H1 (cell line): ENCODE data around the gene CH25H. TPM values are rescaled to one million over a fixed set of nuclear protein-coding genes. Genes with fewer than 3 reads are reported as not detected.

Source experiments
- CTCF ChIA-PET: fragments of 300-600 bp; sonication (Branson Sonifier 250); formaldehyde crosslinking; loops from one replicate; lab custom pipeline; 2021; ENCODE audit not compliant: partially characterized antibody; lab: Charles Lee
- POLR2A ChIA-PET: fragments of 300-600 bp; sonication (Branson Sonifier 250); formaldehyde crosslinking; loops from one replicate; lab custom pipeline; 2021; ENCODE audit warnings: inconsistent platforms; ENCODE audit not compliant: partially characterized antibody; lab: Charles Lee
- DNase-seq, 2 experiments: peaks; one replicate each; pipeline versions ENCODE4 v3.0.0 to v3.0.0-alpha.2; 2010 to 2022; ENCODE audit warnings: low spot score in 2 of 2, low read depth in 1 of 2, mixed read lengths in 1 of 2
- FAIRE-seq: peaks from 2 replicates; lab custom pipeline; 2011; peaks lifted over from hg19 to GRCh38; lab: Jason Lieb, UNC
- H2AFZ ChIP-seq: 2 replicates; pipeline ENCODE4 v1.8.1; 2012; ENCODE audit warnings: low read length, inconsistent platforms
- H2AK5ac ChIP-seq: 2 replicates; pipeline ENCODE4 v1.6.1; 2013; ENCODE audit warnings: low read depth, low read length
- H2BK120ac ChIP-seq: replicated peaks from 2 replicates; pipeline ENCODE3; 2013; ENCODE audit warnings: low read depth, low read length, inconsistent platforms
- H2BK12ac ChIP-seq: 2 replicates; pipeline ENCODE4 v1.6.1; 2013; ENCODE audit warnings: low read depth, low read length
- H2BK15ac ChIP-seq: 2 replicates; pipeline ENCODE4 v1.6.1; 2013; ENCODE audit warnings: low read length
- H2BK20ac ChIP-seq: 2 replicates; pipeline ENCODE4 v1.6.1; 2013; ENCODE audit warnings: low read length
- H2BK5ac ChIP-seq: 2 replicates; pipeline ENCODE4 v1.6.1; 2013; ENCODE audit warnings: low read depth, low read length
- H3K14ac ChIP-seq: 2 replicates; pipeline ENCODE4 v1.6.1; 2013; ENCODE audit warnings: inconsistent platforms; ENCODE audit not compliant: insufficient read length
- H3K18ac ChIP-seq: 2 replicates; pipeline ENCODE4 v1.6.1; 2013; ENCODE audit warnings: low read length; ENCODE audit errors: extremely low read depth
- H3K23ac ChIP-seq: 2 replicates; pipeline ENCODE4 v1.6.1; 2013; ENCODE audit warnings: inconsistent platforms; ENCODE audit not compliant: insufficient read length
- H3K23me2 ChIP-seq: 2 replicates; pipeline ENCODE4 v1.6.1; 2013; ENCODE audit warnings: low read depth, low read length
- H3K27ac ChIP-seq: 2 replicates; pipeline ENCODE4 v1.6.1; 2011; ENCODE audit warnings: low read depth, low read length, inconsistent platforms
- H3K27me3 ChIP-seq, 4 experiments: replicated peaks in 1 of 4; 1 replicate in 1 of 4; 2 replicates in 3 of 4; pipeline versions ENCODE4 v1.6.1 to v1.8.1; 2011 to 2013; ENCODE audit warnings: low read length in 3 of 4, mild to moderate bottlenecking in 3 of 4, inconsistent platforms in 2 of 4, mixed read lengths in 2 of 4, moderate library complexity in 1 of 4; ENCODE audit not compliant: control insufficient read depth in 3 of 4, insufficient read depth in 3 of 4; ENCODE audit errors: extremely low read depth in 1 of 4
- H3K36me3 ChIP-seq, 4 experiments: 2 replicates each; pipeline versions ENCODE4 v1.6.1 to v1.8.1; 2011 to 2013; ENCODE audit warnings: mild to moderate bottlenecking in 4 of 4, low read length in 3 of 4, moderate library complexity in 2 of 4, control low read depth in 1 of 4, inconsistent platforms in 1 of 4; ENCODE audit not compliant: insufficient read depth in 4 of 4, control insufficient read depth in 2 of 4
- H3K4ac ChIP-seq: replicated peaks from 2 replicates; pipeline ENCODE3; 2013; ENCODE audit warnings: low read length, low read depth, mixed read lengths, inconsistent platforms; ENCODE audit not compliant: insufficient read length
- H3K4me1 ChIP-seq, 4 experiments: replicated peaks in 1 of 4; 1 replicate in 1 of 4; 2 replicates in 3 of 4; pipeline versions ENCODE4 v1.6.1 to v1.8.1; 2011 to 2013; ENCODE audit warnings: low read length in 3 of 4, inconsistent platforms in 2 of 4, mixed read lengths in 1 of 4; ENCODE audit not compliant: insufficient read depth in 4 of 4, control insufficient read depth in 3 of 4
- H3K4me2 ChIP-seq, 2 experiments: 2 replicates each; pipeline versions ENCODE4 v1.6.1 to v1.8.1; 2011 to 2013; ENCODE audit warnings: low read depth in 2 of 2, low read length in 2 of 2, control low read depth in 1 of 2, inconsistent platforms in 1 of 2, mild to moderate bottlenecking in 1 of 2; ENCODE audit not compliant: insufficient read depth in 1 of 2
- H3K4me3 ChIP-seq, 4 experiments: fragments of 200-600, 300-600 bp in 1 of 4; sonication (generic), shearing (Covaris generic), sonication (Bioruptor Twin) in 1 of 4; 2 replicates each; pipeline versions ENCODE4 v1.5.1 to v1.8.1; 2011 to 2016; ENCODE audit warnings: low read length in 4 of 4, low read depth in 3 of 4, control low read depth in 2 of 4, inconsistent platforms in 2 of 4, mild to moderate bottlenecking in 2 of 4, mixed read lengths in 1 of 4, moderate library complexity in 1 of 4; ENCODE audit not compliant: insufficient read depth in 2 of 4; ENCODE audit errors: extremely low read depth in 1 of 4
- H3K56ac ChIP-seq: replicated peaks from 2 replicates; pipeline ENCODE3; 2013; ENCODE audit warnings: low read depth, mild to moderate bottlenecking, mixed read lengths, low read length, inconsistent platforms; ENCODE audit not compliant: insufficient read length
- H3K79me1 ChIP-seq: 2 replicates; pipeline ENCODE4 v1.6.1; 2013; ENCODE audit warnings: low read depth, low read length, control low read depth
- H3K79me2 ChIP-seq, 2 experiments: 2 replicates each; pipeline versions ENCODE4 v1.6.1 to v1.8.1; 2012 to 2013; ENCODE audit warnings: low read length in 2 of 2, mild to moderate bottlenecking in 2 of 2, inconsistent platforms in 1 of 2; ENCODE audit not compliant: insufficient read depth in 2 of 2, control insufficient read depth in 1 of 2
- H3K9ac ChIP-seq, 4 experiments: replicated peaks in 1 of 4; 1 replicate in 1 of 4; 2 replicates in 3 of 4; pipeline versions ENCODE4 v1.6.1 to v1.8.1; 2011 to 2013; ENCODE audit warnings: low read depth in 3 of 4, low read length in 3 of 4, control low read depth in 2 of 4, mild to moderate bottlenecking in 2 of 4, moderate library complexity in 2 of 4, inconsistent platforms in 1 of 4; ENCODE audit errors: extremely low read depth in 1 of 4
- H3K9me3 ChIP-seq, 2 experiments: 2 replicates each; pipeline versions ENCODE4 v1.6.1 to v1.8.1; 2012 to 2013; ENCODE audit warnings: mild to moderate bottlenecking in 2 of 2, moderate library complexity in 2 of 2, control low read depth in 1 of 2, inconsistent platforms in 1 of 2, low read depth in 1 of 2, low read length in 1 of 2, mixed read lengths in 1 of 2; ENCODE audit not compliant: insufficient read depth in 2 of 2
- H4K20me1 ChIP-seq, 2 experiments: replicated peaks in 1 of 2; 2 replicates each; pipeline versions ENCODE3 to v1.8.1; 2011 to 2013; ENCODE audit warnings: inconsistent platforms in 2 of 2, low read length in 2 of 2, mild to moderate bottlenecking in 1 of 2; ENCODE audit not compliant: insufficient read depth in 2 of 2, control insufficient read depth in 1 of 2
- H4K5ac ChIP-seq: 2 replicates; pipeline ENCODE4 v1.6.1; 2013; ENCODE audit warnings: low read length, low read depth, mixed read lengths, inconsistent platforms; ENCODE audit not compliant: insufficient read length
- H4K8ac ChIP-seq: 2 replicates; pipeline ENCODE4 v1.8.0; 2013; ENCODE audit warnings: mild to moderate bottlenecking, moderate library complexity, low read length, inconsistent platforms; ENCODE audit not compliant: insufficient read depth; ENCODE audit errors: extremely low read depth
- H4K91ac ChIP-seq: replicated peaks from 2 replicates; pipeline ENCODE3; 2013; ENCODE audit warnings: low read length, mixed read lengths, inconsistent platforms; ENCODE audit not compliant: insufficient read length
- CEBPB ChIP-seq: IDR thresholded peaks from 2 replicates; pipeline ENCODE4 v1.6.1; 2012; ENCODE audit warnings: low read depth, low read length
- EGR1 ChIP-seq: IDR thresholded peaks from 2 replicates; pipeline ENCODE4 v1.6.1; 2011; ENCODE audit warnings: low read depth, low read length, borderline replicate concordance
- WGBS, 2 experiments: shearing (Covaris generic) in 1 of 2; methylation state at CpG; one replicate each; pipeline versions ENCODE4 v1.1.6 to v1.1.7; 2013 to 2015; ENCODE audit warnings: low lambda C conversion rate in 2 of 2, mixed read lengths in 2 of 2, inconsistent platforms in 1 of 2, low coverage in 1 of 2, missing lambda C conversion rate in 1 of 2; ENCODE audit not compliant: insufficient replicate concordance in 2 of 2, insufficient coverage in 1 of 2, insufficient read length in 1 of 2; ENCODE audit errors: extremely low coverage in 1 of 2, missing lambda C conversion rate in 1 of 2; 5-methylcytosine and 5-hydroxymethylcytosine counted together
- polyA plus RNA-seq, 7 experiments: library from polyadenylated mRNA; depleted of rRNA in 3 of 7; stranded (reverse) in 5 of 7; unstranded in 2 of 7; fragments of >200 nt in 5 of 7; fragments of 200-250 nt in 2 of 7; gene quantifications; 1 replicate in 5 of 7; 2 replicates in 1 of 7; 4 replicates in 1 of 7; pipeline versions ENCODE4 v1.2.1 to v1.2.3, GENCODE V29; 2011 to 2013; ENCODE audit warnings: missing spikeins in 2 of 7, mixed read lengths in 2 of 7
- total RNA-seq: library from RNA; stranded (reverse); fragmentation: NEBNext Ultra II Directional; extraction: Animal tissue kit (Norgen Biotek cat#: 25700); gene quantifications from 2 replicates; pipeline ENCODE4 v1.2.1, GENCODE V29; 2021
- TF ChIP-seq, protein P1 (sequence below): IDR thresholded peaks from 2 replicates; pipeline ENCODE4 v1.6.1; 2012; ENCODE audit warnings: inconsistent platforms

The CH25H gene
- total and polyA plus RNA-seq, 2 of the 8 experiments (the other 6 are each of a cell fraction or from before 2014, with no cell fraction given): 0.56 to 1.3 TPM

DNA sequence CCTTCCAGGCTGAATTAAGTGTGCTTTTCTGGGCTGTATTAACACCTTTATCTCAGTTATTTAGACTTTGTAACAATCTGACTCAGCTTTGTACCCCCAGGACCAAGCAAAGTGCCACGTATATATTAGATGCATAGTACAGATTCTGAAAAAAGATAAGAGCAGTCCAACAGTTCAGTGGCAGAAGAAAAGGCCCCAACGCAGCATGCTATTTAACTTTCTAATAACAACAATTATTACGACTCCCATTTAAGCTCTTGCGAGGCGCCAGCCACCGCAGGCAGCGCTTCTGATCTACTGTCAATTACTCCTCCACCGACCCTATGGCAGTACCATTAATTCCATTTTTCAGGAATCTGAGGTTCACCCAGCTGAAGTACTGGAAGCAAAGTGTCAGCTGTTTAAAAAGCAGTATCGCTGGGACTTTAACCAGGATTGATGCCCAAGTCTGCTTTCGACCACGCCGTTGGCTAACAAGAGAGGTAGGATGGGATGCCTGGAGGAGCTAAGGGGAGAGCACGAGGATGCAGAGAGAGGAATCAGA is 43.8 kb upstream of the CH25H start:
- Histone ChIP-seq H3K79me2 (no peaks in the 10 kb centered on the region), H3K9ac (no peak overlapping the region; a peak in 1 of 7 replicates), H4K20me1 (no peaks in the 10 kb centered on the region), H3K36me3 (no peaks in the 10 kb centered on the region), H3K4me2 (peak overlapping the region; percentile 76 to 91), H3K14ac (no peak overlapping the region), H3K27ac (no peak overlapping the region), H4K5ac (no peak overlapping the region), H3K18ac (0 out of 2 replicates have a peak overlapping the region, but pooled peaks have one; percentile 48), H2BK5ac (0 out of 2 replicates have a peak overlapping the region, but pooled peaks have one; percentile 15), H2BK20ac (no peak overlapping the region), H2AK5ac (no peak overlapping the region), H3K4me1 (peaks cover 0 to 6% (median 1%) of the 10 kb centered on the region in 4 experiments; a peak in 3 of 7 replicates), H3K23me2 (peaks cover 5% of the 10 kb centered on the region; the same call in 1 of the 2 replicates), H3K4ac (no peak overlapping the region), H4K91ac (no peak overlapping the region), H2AFZ (peak overlapping the region; percentile 60), H2BK120ac (no peak overlapping the region), H3K23ac (no peak overlapping the region), H3K56ac (no peak overlapping the region), H3K4me3 (peak overlapping the region; percentile 57 to 78 (median 68)), H4K8ac (no peak overlapping the region), H3K27me3 (no peaks in the 10 kb centered on the region; a peak in 1 of 7 replicates), H3K9me3 (peaks cover 9 to 16% of the 10 kb centered on the region in 2 experiments), H2BK12ac (no peak overlapping the region; the same call in 1 of the 2 replicates), H2BK15ac (no peak overlapping the region), H3K79me1 (no peaks in the 10 kb centered on the region; the same call in 1 of the 2 replicates)
- POLR2A ChIA-PET: interaction anchor here (1.0 to 1.3 kb wide), 2 partner anchors 10 to 393 kb away, joined by 3 to 4 read pairs; no protein-coding TSS in a partner anchor
- TF ChIP-seq CEBPB: no peak
- TF ChIP-seq, protein P1, sequence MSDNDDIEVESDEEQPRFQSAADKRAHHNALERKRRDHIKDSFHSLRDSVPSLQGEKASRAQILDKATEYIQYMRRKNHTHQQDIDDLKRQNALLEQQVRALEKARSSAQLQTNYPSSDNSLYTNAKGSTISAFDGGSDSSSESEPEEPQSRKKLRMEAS: peak; percentile 51; the same call in 1 of the 2 replicates
- no peak for TF ChIP-seq EGR1
- CTCF ChIA-PET: interaction anchor here (0.6 to 3.1 kb wide), 8 partner anchors 8 to 322 kb away, joined by 3 to 11 read pairs (median 3); no protein-coding TSS in a partner anchor
- WGBS, 2 experiments: 55% methylated on average over 13 of the region's 13 CpGs; no CpG with 5 or more reads in 1 of the 2 experiments
- no peak for DNase-seq
- FAIRE-seq: no peak
